Measurements from ENCODE around the gene SYMPK.

Gene SYMPK

GRCh38 chr19:45790942-45791341, 72.0 kb downstream of the SYMPK start:
- Histone ChIP-seq H2BK5ac (ENCODE audit: low read depth, low read length, poor library complexity) (no peak overlapping the region), H3K9me3 (ENCODE audit: insufficient read depth, low read depth, low read length) (no peaks in the 10 kb centered on the region), H3K4me2 (ENCODE audit: low read length) (peak overlapping the region; percentile 99), H3K27ac (ENCODE audit: low read depth, low read length) (no peak overlapping the region), H3K79me1 (ENCODE audit: low read length) (peaks cover 7% of the 10 kb centered on the region), H3K4me3 (ENCODE audit: low read depth, low read length) (no peak overlapping the region), H2BK120ac (ENCODE audit: insufficient read depth, low read length, poor library complexity) (no peak overlapping the region), H3K4ac (ENCODE audit: low read depth, low read length) (no peak overlapping the region), H2AFZ (ENCODE audit: insufficient read depth, low read length, poor library complexity) (no peak overlapping the region), H3K23ac (ENCODE audit: low read length) (peak overlapping the region; percentile 38), H3K14ac (ENCODE audit: low read length) (no peak overlapping the region), H2AK5ac (ENCODE audit: low read length) (no peak overlapping the region), H3K4me1 (ENCODE audit: control insufficient read depth in 1 of 2, insufficient read depth in 2 of 2, low read length in 2 of 2) (peaks cover 3 to 11% of the 10 kb centered on the region in 2 experiments), H4K91ac (ENCODE audit: low read depth, low read length) (no peak overlapping the region), H3K79me2 (ENCODE audit: control insufficient read depth, insufficient read depth, low read length, poor library complexity) (peaks cover 9% of the 10 kb centered on the region), H3K18ac (ENCODE audit: low read length) (peak overlapping the region; percentile 55), H3K9ac (ENCODE audit: low read length) (no peak overlapping the region), H4K12ac (ENCODE audit: low read depth, low read length) (no peak overlapping the region), H4K8ac (ENCODE audit: low read depth, low read length) (no peak overlapping the region), H3K27me3 (ENCODE audit: insufficient read depth, low read length) (no peaks in the 10 kb centered on the region), H3K36me3 (ENCODE audit: control insufficient read depth in 1 of 2, insufficient read depth in 2 of 2, low read length in 2 of 2) (peaks cover 35 to 39% of the 10 kb centered on the region in 2 experiments), H2BK12ac (ENCODE audit: low read length) (no peak overlapping the region)
- DNase-seq, result no peak
- WGBS (ENCODE audit: extremely low coverage, insufficient coverage, insufficient read length), result no CpG with 5 or more reads among the region's 8 CpGs

GRCh38 chr19:45789035-45789786, 73.7 kb downstream of the SYMPK start:
- peak overlapping the region; percentile 16 for H3K23ac ChIP-seq (ENCODE audit: low read length)
- H4K91ac ChIP-seq (ENCODE audit: low read depth, low read length), result no peak overlapping the region
- no peak for DNase-seq
- H3K79me2 ChIP-seq (ENCODE audit: control insufficient read depth, insufficient read depth, low read length, poor library complexity), result peaks cover 9% of the 10 kb centered on the region
- H3K14ac ChIP-seq (ENCODE audit: low read length), result no peak overlapping the region
- no peak overlapping the region for H3K4me2 ChIP-seq (ENCODE audit: low read length)
- no peak overlapping the region for H2BK12ac ChIP-seq (ENCODE audit: low read length)
- H2AK5ac ChIP-seq (ENCODE audit: low read length), result no peak overlapping the region
- H3K9ac ChIP-seq (ENCODE audit: low read length), result no peak overlapping the region
- H3K9me3 ChIP-seq (ENCODE audit: insufficient read depth, low read depth, low read length), result no peaks in the 10 kb centered on the region
- no peaks in the 10 kb centered on the region for H3K27me3 ChIP-seq (ENCODE audit: insufficient read depth, low read length)
- no peak overlapping the region for H3K18ac ChIP-seq (ENCODE audit: low read length)
- H2BK5ac ChIP-seq (ENCODE audit: low read depth, low read length, poor library complexity), result no peak overlapping the region
- peaks cover 48 to 54% of the 10 kb centered on the region in 2 experiments for H3K36me3 ChIP-seq (ENCODE audit: control insufficient read depth in 1 of 2, insufficient read depth in 2 of 2, low read length in 2 of 2)
- H4K12ac ChIP-seq (ENCODE audit: low read depth, low read length), result no peak overlapping the region
- peaks cover 7% of the 10 kb centered on the region for H3K79me1 ChIP-seq (ENCODE audit: low read length)
- no peak overlapping the region for H2AFZ ChIP-seq (ENCODE audit: insufficient read depth, low read length, poor library complexity)
- no peak overlapping the region for H4K8ac ChIP-seq (ENCODE audit: low read depth, low read length)
- H3K4ac ChIP-seq (ENCODE audit: low read depth, low read length), result no peak overlapping the region
- no CpG with 5 or more reads among the region's 15 CpGs for WGBS (ENCODE audit: extremely low coverage, insufficient coverage, insufficient read length)
- H2BK120ac ChIP-seq (ENCODE audit: insufficient read depth, low read length, poor library complexity), result no peak overlapping the region
- H3K4me1 ChIP-seq (ENCODE audit: control insufficient read depth in 1 of 2, insufficient read depth in 2 of 2, low read length in 2 of 2), result peaks cover 3 to 12% of the 10 kb centered on the region in 2 experiments
- no peak overlapping the region for H3K4me3 ChIP-seq (ENCODE audit: low read depth, low read length)
- H3K27ac ChIP-seq (ENCODE audit: low read depth, low read length), result no peak overlapping the region

GRCh38 chr19:45786533-45786894, 76.4 kb downstream of the SYMPK start:
- no peaks in the 10 kb centered on the region for H3K27me3 ChIP-seq (ENCODE audit: insufficient read depth, low read length)
- no peak overlapping the region for H4K8ac ChIP-seq (ENCODE audit: low read depth, low read length)
- no peak overlapping the region for H3K4me2 ChIP-seq (ENCODE audit: low read length)
- peaks cover 8% of the 10 kb centered on the region for H3K79me1 ChIP-seq (ENCODE audit: low read length)
- no peak overlapping the region for H2BK12ac ChIP-seq (ENCODE audit: low read length)
- peaks cover 54% of the 10 kb centered on the region in 2 experiments for H3K36me3 ChIP-seq (ENCODE audit: control insufficient read depth in 1 of 2, insufficient read depth in 2 of 2, low read length in 2 of 2)
- H2BK5ac ChIP-seq (ENCODE audit: low read depth, low read length, poor library complexity), result no peak overlapping the region
- no peak overlapping the region for H3K23ac ChIP-seq (ENCODE audit: low read length)
- no peak overlapping the region for H3K18ac ChIP-seq (ENCODE audit: low read length)
- H4K12ac ChIP-seq (ENCODE audit: low read depth, low read length), result no peak overlapping the region
- peaks cover 20 to 27% of the 10 kb centered on the region in 2 experiments for H3K4me1 ChIP-seq (ENCODE audit: control insufficient read depth in 1 of 2, insufficient read depth in 2 of 2, low read length in 2 of 2)
- no peak overlapping the region for H2AK5ac ChIP-seq (ENCODE audit: low read length)
- H3K4me3 ChIP-seq (ENCODE audit: low read depth, low read length), result no peak overlapping the region
- no peak overlapping the region for H3K27ac ChIP-seq (ENCODE audit: low read depth, low read length)
- no peak overlapping the region for H2AFZ ChIP-seq (ENCODE audit: insufficient read depth, low read length, poor library complexity)
- DNase-seq, result no peak
- H3K9me3 ChIP-seq (ENCODE audit: insufficient read depth, low read depth, low read length), result no peaks in the 10 kb centered on the region
- no CpG with 5 or more reads among the region's 21 CpGs for WGBS (ENCODE audit: extremely low coverage, insufficient coverage, insufficient read length)
- no peak overlapping the region for H2BK120ac ChIP-seq (ENCODE audit: insufficient read depth, low read length, poor library complexity)
- no peak overlapping the region for H3K4ac ChIP-seq (ENCODE audit: low read depth, low read length)
- no peak overlapping the region for H4K91ac ChIP-seq (ENCODE audit: low read depth, low read length)
- no peak overlapping the region for H3K14ac ChIP-seq (ENCODE audit: low read length)
- no peaks in the 10 kb centered on the region for H3K79me2 ChIP-seq (ENCODE audit: control insufficient read depth, insufficient read depth, low read length, poor library complexity)
- H3K9ac ChIP-seq (ENCODE audit: low read length), result no peak overlapping the region

- H3K9me3 ChIP-seq (ENCODE audit: insufficient read depth, low read depth, low read length), result no peaks in the 10 kb centered on the region
- no peak overlapping the region for H2BK12ac ChIP-seq (ENCODE audit: low read length)
- H3K27me3 ChIP-seq (ENCODE audit: insufficient read depth, low read length), result no peaks in the 10 kb centered on the region
- H2BK120ac ChIP-seq (ENCODE audit: insufficient read depth, low read length, poor library complexity), result no peak overlapping the region
- peaks cover 8% of the 10 kb centered on the region for H3K79me1 ChIP-seq (ENCODE audit: low read length)
- no peak overlapping the region for H3K4me2 ChIP-seq (ENCODE audit: low read length)
- no peak overlapping the region for H2BK5ac ChIP-seq (ENCODE audit: low read depth, low read length, poor library complexity)
- H4K8ac ChIP-seq (ENCODE audit: low read depth, low read length), result no peak overlapping the region
- H4K91ac ChIP-seq (ENCODE audit: low read depth, low read length), result no peak overlapping the region
- no peak overlapping the region for H2AFZ ChIP-seq (ENCODE audit: insufficient read depth, low read length, poor library complexity)
- H2AK5ac ChIP-seq (ENCODE audit: low read length), result no peak overlapping the region
- no peak overlapping the region for H3K18ac ChIP-seq (ENCODE audit: low read length)
- H3K23ac ChIP-seq (ENCODE audit: low read length), result no peak overlapping the region
- no peak overlapping the region for H3K27ac ChIP-seq (ENCODE audit: low read depth, low read length)
- no peak overlapping the region for H3K9ac ChIP-seq (ENCODE audit: low read length)
- WGBS (ENCODE audit: extremely low coverage, insufficient coverage, insufficient read length), result no CpG with 5 or more reads among the region's 57 CpGs
- H3K4me3 ChIP-seq (ENCODE audit: low read depth, low read length), result no peak overlapping the region
- peaks cover 53% of the 10 kb centered on the region in 2 experiments for H3K36me3 ChIP-seq (ENCODE audit: control insufficient read depth in 1 of 2, insufficient read depth in 2 of 2, low read length in 2 of 2)
- no peak for DNase-seq
- H3K4ac ChIP-seq (ENCODE audit: low read depth, low read length), result no peak overlapping the region
- H3K14ac ChIP-seq (ENCODE audit: low read length), result no peak overlapping the region
- H4K12ac ChIP-seq (ENCODE audit: low read depth, low read length), result no peak overlapping the region
- no peaks in the 10 kb centered on the region for H3K79me2 ChIP-seq (ENCODE audit: control insufficient read depth, insufficient read depth, low read length, poor library complexity)
- peaks cover 21 to 24% of the 10 kb centered on the region in 2 experiments for H3K4me1 ChIP-seq (ENCODE audit: control insufficient read depth in 1 of 2, insufficient read depth in 2 of 2, low read length in 2 of 2)
Measured at GRCh38 chr19:45785781-45786532, 77.0 kb downstream of the SYMPK start.
